H1 (cell line): ENCODE data around the gene DPY30. TPM values are rescaled to one million over a fixed set of nuclear protein-coding genes. Genes with fewer than 3 reads are reported as not detected.

Experiments
- ASH2L ChIP-seq: fragments of 200-600, 300-600 bp; sonication (generic); IDR thresholded peaks from one replicate; pipeline ENCODE4 v1.7.1; 2017; ENCODE audit warnings: low read length
- CREB1 ChIP-seq: IDR thresholded peaks from 2 replicates; pipeline ENCODE4 v1.6.1; 2012; ENCODE audit warnings: inconsistent platforms
- EGR1 ChIP-seq: IDR thresholded peaks from 2 replicates; pipeline ENCODE4 v1.6.1; 2011; ENCODE audit warnings: low read depth, low read length, borderline replicate concordance
- EP300 ChIP-seq, 2 experiments: IDR thresholded peaks; 1 replicate in 1 of 2; 2 replicates in 1 of 2; pipeline ENCODE4 v1.6.1; 2011 to 2012; ENCODE audit warnings: low read depth in 2 of 2, low read length in 2 of 2, mild to moderate bottlenecking in 2 of 2, borderline replicate concordance in 1 of 2, inconsistent platforms in 1 of 2, moderate library complexity in 1 of 2
- FOSL1 ChIP-seq: IDR thresholded peaks from 2 replicates; pipeline ENCODE4 v1.6.1; 2011; ENCODE audit warnings: mild to moderate bottlenecking, low read depth, low read length, moderate library complexity; ENCODE audit not compliant: insufficient read depth
- GTF2F1 ChIP-seq: IDR thresholded peaks from 2 replicates; pipeline ENCODE4 v1.6.1; 2012; ENCODE audit warnings: low read depth, low read length, improper control_type of control experiment, borderline replicate concordance
- JUND ChIP-seq: IDR thresholded peaks from 2 replicates; pipeline ENCODE4 v1.6.1; 2011; ENCODE audit warnings: mild to moderate bottlenecking, improper control_type of control experiment, low read length
- KDM4A ChIP-seq: IDR thresholded peaks from one replicate; pipeline ENCODE4 v1.7.1; 2012; ENCODE audit warnings: low read depth, mild to moderate bottlenecking, moderate library complexity, low read length, inconsistent platforms; ENCODE audit not compliant: severe bottlenecking
- KDM5A ChIP-seq: fragments of 200-600 bp; IDR thresholded peaks from 2 replicates; pipeline ENCODE4 v1.7.1; 2012; ENCODE audit warnings: mild to moderate bottlenecking, low read length, inconsistent platforms, mixed read lengths
- POLR2AphosphoS5 ChIP-seq: IDR thresholded peaks from 2 replicates; pipeline ENCODE4 v1.6.1; 2011; ENCODE audit warnings: low read depth, low read length
- POU5F1 ChIP-seq: IDR thresholded peaks from 2 replicates; pipeline ENCODE4 v1.6.1; 2011; ENCODE audit warnings: low read depth, mild to moderate bottlenecking, low read length, moderate library complexity
- RAD21 ChIP-seq, 2 experiments: IDR thresholded peaks in 1 of 2; conservative IDR thresholded peaks in 1 of 2; 2 replicates each; pipeline ENCODE4 v1.6.1; 2011; ENCODE audit warnings: low read depth in 2 of 2, low read length in 2 of 2, improper control_type of control experiment in 1 of 2, inconsistent platforms in 1 of 2, mild to moderate bottlenecking in 1 of 2, moderate library complexity in 1 of 2
- SIN3A ChIP-seq, 2 experiments: IDR thresholded peaks in 1 of 2; conservative IDR thresholded peaks in 1 of 2; 2 replicates each; pipeline ENCODE4 v1.6.1; 2011 to 2012; ENCODE audit warnings: low read length in 2 of 2, improper control_type of control experiment in 1 of 2, low read depth in 1 of 2, mild to moderate bottlenecking in 1 of 2
- TAF1 ChIP-seq: IDR thresholded peaks from 2 replicates; pipeline ENCODE4 v1.6.1; 2011; ENCODE audit warnings: mild to moderate bottlenecking, low read depth, low read length
- ZNF274 ChIP-seq: IDR thresholded peaks from 2 replicates; pipeline ENCODE4 v1.7.0; 2012; ENCODE audit warnings: low read length, borderline replicate concordance; ENCODE audit errors: extremely low read depth
- polyA plus RNA-seq, 7 experiments: library from polyadenylated mRNA; depleted of rRNA in 3 of 7; stranded (reverse) in 5 of 7; unstranded in 2 of 7; fragments of >200 nt in 5 of 7; fragments of 200-250 nt in 2 of 7; gene quantifications; 1 replicate in 5 of 7; 2 replicates in 1 of 7; 4 replicates in 1 of 7; pipeline versions ENCODE4 v1.2.1 to v1.2.3, GENCODE V29; 2011 to 2013; ENCODE audit warnings: missing spikeins in 2 of 7, mixed read lengths in 2 of 7
- total RNA-seq: library from RNA; stranded (reverse); fragmentation: NEBNext Ultra II Directional; extraction: Animal tissue kit (Norgen Biotek cat#: 25700); gene quantifications from 2 replicates; pipeline ENCODE4 v1.2.1, GENCODE V29; 2021
- TF ChIP-seq, protein P1 (sequence below): IDR thresholded peaks from 2 replicates; pipeline ENCODE4 v1.6.1; 2012; ENCODE audit warnings: inconsistent platforms

DPY30 gene
- total and polyA plus RNA-seq, 2 of the 8 experiments (the other 6 are each of a cell fraction or from before 2014, with no cell fraction given), result 139 to 157 TPM

DNA sequence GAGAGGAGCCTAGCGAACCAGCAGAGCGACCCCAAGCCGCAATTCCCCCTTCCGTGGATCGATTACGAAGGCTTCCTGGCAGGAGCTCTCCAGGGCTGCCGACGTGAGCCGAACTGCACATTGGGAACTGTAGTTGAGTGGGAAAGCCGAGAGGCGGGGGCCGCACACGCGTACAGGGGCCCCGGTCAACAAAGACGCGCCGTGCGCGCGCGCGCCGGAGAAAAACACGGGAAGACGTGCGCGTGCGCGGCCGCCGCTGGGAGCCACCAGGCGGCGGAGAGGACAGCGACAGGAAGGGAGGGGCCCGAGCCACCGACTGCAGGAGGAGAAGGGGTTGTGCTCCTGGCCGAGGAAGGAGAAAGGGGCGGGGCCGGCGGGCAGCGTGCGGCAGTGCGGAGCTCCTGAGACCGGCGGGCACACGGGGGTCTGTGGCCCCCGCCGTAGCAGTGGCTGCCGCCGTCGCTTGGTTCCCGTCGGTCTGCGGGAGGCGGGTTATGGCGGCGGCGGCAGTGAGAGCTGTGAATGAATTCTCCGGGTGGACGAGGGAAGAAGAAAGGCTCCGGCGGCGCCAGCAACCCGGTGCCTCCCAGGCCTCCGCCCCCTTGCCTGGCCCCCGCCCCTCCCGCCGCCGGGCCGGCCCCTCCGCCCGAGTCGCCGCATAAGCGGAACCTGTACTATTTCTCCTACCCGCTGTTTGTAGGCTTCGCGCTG is 23.9 kb upstream of the DPY30 start, which contains the start of gene SPAST (continued):
- 0 out of 3 replicates have a peak, but pooled peaks of 1 of the 2 experiments have one; percentile 47 for TF ChIP-seq EP300 (IDR thresholded peaks at IDR 0.05; ENCODE audit: borderline replicate concordance in 1 of 2, low read depth in 2 of 2, low read length in 2 of 2)
- TF ChIP-seq TAF1, result peak; percentile 83; the same call in 1 of the 2 replicates
- no peak for TF ChIP-seq EGR1
- TF ChIP-seq ASH2L, result peak; percentile 87
- no peak for TF ChIP-seq FOSL1
- peak; percentile 92 for TF ChIP-seq POLR2AphosphoS5
- TF ChIP-seq JUND, result no peak
- peak; percentile 81 for TF ChIP-seq CREB1
- TF ChIP-seq GTF2F1, result no peak
- peak in 1 of 2 experiments; percentile 15; a peak in 2 of 4 replicates for TF ChIP-seq RAD21 (IDR thresholded peaks at IDR 0.05 in 1 of 2, conservative IDR thresholded peaks at IDR 0.05 in 1 of 2; ENCODE audit: low read depth in 2 of 2, low read length in 2 of 2)
- no peak for TF ChIP-seq ZNF274
- TF ChIP-seq POU5F1, result no peak
- TF ChIP-seq KDM4A, result peak; percentile 34
- TF ChIP-seq, protein P1, sequence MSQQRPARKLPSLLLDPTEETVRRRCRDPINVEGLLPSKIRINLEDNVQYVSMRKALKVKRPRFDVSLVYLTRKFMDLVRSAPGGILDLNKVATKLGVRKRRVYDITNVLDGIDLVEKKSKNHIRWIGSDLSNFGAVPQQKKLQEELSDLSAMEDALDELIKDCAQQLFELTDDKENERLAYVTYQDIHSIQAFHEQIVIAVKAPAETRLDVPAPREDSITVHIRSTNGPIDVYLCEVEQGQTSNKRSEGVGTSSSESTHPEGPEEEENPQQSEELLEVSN, result 0 out of 2 replicates have a peak, but pooled peaks have one; percentile 12
- 0 out of 2 replicates have a peak, but pooled peaks have one; percentile 27 for TF ChIP-seq KDM5A
- TF ChIP-seq SIN3A (conservative IDR thresholded peaks at IDR 0.05 in 1 of 2, IDR thresholded peaks at IDR 0.05 in 1 of 2; ENCODE audit: low read depth in 1 of 2, low read length in 2 of 2), result peak in 1 of 2 experiments; percentile 73; a peak in 1 of 4 replicates
